HG02970 (cell line): ENCODE results near the gene CTSC.
"Not testable (repeated sequence)": the region's sequence is repeated elsewhere in the genome, so short reads cannot be mapped to it uniquely, and the experiment has no call there.

ENCODE experiments used
- ATAC-seq: cut with Tn5 transposase; IDR thresholded peaks from one replicate; pipeline ENCODE4 v1.9.1; 2021; ENCODE audit warnings: mild to moderate bottlenecking, moderate library complexity, moderate number of reproducible peaks; ENCODE audit not compliant: unreplicated experiment, low FRiP score

The CTSC gene

DNA sequence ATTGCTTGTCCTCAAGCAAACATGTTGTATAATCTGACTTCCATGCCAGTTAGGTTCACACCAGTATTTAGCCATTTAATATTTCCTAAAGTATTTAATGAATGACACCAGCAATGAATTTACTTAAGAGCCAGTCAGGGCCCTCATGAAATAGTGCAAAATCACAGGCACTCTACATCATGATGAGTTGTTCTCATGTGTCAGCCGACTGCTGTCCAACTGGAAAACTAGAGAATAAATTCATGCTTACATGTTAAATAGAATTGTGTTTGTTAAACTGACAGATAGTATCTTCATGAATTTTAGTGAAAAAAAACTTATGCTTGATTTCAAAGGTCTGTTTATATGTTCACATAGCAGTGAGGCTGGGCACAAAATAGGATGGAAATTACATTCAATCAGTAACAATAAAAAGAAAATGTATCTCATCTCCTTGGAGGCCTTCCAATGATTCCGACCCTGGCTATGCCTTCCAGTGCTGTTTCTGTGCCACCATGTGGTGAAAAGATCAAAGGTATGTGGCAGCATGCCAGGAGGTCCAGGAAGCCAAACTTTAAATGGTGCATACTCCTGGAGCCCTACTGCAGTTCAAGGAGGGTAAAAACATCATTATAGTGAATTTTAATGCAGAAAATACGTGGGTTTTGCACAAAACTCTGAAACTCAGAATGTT, 45.2 kb downstream of the CTSC start:
- no peak for ATAC-seq

DNA sequence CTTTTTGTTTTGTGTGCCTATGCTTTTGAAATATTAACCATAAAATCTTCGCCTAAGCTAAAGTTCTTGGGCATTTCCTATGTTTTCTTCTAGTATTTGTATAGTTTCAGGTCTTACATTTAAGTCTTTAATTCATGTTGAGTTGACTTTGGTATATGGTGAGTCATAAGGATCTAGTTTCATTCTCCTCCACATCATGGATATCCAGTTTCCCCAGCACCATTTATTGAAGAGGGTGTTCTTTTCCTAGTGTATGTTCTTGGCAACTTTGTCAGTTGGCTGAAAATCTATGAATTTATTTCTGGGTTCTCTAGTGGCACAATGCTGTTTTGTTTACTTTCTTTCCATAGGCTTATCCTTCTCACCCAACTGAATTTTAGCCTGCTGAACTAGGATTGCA, 49.0 kb downstream of the CTSC start:
- ATAC-seq, result no peak

GRCh38 chr11:88284336-88285050, 53.0 kb downstream of the CTSC start:
- ATAC-seq, result no peak

- ATAC-seq, result no peak
Observed at GRCh38 chr11:88282747-88283515, 54.6 kb downstream of the CTSC start.

DNA sequence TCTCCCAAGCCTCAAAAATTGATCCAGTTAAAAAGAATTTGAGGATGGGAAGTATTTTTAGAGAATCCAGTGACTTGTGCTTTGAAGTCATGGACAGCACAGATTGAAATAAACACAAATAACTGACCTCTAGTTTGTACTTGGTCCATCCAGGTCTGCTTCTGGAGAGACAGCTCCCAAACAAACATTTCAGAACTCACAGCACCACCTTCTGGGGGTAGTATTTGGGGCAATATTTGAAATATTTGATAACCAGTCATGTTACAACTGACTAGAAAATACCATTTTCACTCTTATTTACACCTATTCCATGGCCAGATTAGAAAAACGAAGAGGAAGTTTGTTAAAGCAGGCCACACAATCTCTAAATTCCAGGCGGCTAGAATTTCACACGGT, 56.2 kb downstream of the CTSC start:
- ATAC-seq, result no peak

- no peak for ATAC-seq
Observed at GRCh38 chr11:88280673-88281316, 56.7 kb downstream of the CTSC start.

DNA sequence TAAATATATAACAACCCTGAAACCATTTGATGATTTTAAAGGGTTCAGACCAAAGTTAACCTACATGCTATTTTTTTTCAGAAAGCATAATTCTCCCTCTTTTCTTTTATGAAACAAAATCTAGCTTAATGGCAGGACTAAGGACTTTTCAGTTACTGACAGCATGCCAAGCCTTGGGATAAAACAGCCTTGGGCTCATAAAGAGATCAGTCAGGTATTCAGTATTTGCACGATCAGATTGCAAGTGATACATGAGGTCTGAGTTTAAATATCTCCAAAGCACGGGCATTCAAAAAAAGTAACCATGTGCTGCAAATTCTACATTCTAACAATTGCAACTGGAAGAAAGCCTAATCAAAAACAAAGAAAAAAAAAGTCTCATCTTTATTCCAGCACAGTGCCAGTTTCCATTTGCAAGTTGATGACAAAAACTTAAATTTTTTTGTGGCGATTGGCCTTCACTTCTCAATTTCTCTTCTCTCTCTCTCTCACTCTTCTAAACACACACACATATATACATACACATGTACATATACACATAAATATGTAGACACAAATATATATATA, 60.1 kb downstream of the CTSC start:
- ATAC-seq, result no peak

- no peak for ATAC-seq
Observed at GRCh38 chr11:88275636-88276035, 61.9 kb downstream of the CTSC start.

- no peak for ATAC-seq
Observed at GRCh38 chr11:88266919-88267318, 70.6 kb downstream of the CTSC start.

DNA sequence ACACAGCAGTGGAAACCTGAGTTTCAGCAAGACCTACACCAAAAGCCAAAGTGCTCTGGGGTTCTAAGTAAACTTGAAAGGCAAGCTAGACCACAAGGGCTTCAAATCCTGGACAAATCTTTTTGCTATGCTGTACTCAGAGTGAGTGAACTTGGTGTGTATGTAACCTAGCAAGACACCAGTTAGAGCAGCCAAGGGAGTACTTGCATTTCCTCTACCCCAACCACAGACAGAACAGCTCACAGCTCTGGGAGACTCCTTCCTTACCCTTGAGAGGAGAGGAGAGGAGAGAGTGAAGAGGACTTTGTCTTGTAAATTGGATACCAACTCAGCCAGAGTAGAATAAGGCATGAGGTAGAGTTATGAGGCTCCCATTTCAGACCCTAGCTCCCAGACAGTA, 71.4 kb downstream of the CTSC start:
- no peak for ATAC-seq

- ATAC-seq, result no peak
Observed at GRCh38 chr11:88259431-88259830, 78.1 kb downstream of the CTSC start.

DNA sequence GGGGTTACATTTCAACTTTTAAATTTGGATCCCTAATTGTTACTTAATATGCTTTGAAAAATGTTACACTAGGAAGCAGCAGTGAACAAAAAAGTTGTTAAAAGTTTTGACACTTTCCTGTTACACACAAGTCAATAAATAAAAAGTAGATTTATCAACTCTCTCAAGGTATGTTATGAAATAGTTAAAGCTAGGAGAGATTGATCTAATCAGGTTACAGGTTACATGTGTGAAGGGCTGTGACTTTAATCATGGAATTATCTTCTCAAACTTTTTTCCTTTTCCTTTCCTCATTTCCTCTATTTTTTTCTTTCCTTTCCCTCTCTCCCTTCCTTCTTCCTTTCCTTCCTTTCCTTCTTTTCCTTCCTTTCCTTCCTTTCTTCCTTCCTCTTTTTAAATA, 85.3 kb downstream of the CTSC start:
- ATAC-seq, result no peak

DNA sequence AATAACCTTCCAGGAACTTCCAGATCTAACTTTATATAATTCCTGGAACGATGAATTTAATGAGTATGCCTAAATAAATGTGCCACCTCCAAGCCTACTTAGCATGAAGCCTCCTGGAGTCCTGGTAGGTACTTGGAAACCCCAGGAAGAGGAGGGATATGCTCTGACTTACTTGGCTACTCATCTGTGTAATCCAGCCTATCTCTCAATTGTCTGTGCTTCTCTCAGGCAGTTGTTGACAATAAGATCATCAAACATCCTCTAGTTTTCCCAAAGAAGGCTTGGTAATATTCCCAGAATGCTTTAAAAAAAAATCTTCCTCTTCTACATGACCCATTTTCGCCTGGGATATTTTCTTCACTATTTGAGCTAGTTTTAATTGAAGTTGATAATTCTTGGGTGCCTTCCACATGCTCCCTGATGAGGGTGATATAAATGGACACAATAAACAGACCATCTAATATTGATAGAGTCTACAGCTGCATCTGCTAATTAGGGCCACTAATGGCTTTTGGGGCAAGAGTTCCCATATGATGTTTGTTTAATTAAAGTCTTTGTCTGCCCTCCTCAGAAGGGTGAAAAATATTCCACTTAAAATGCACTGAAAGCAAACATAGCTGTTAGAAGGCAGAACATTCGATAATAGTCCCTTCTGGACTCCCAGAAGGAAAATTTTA, 86.8 kb downstream of the CTSC start:
- ATAC-seq, result no peak

DNA sequence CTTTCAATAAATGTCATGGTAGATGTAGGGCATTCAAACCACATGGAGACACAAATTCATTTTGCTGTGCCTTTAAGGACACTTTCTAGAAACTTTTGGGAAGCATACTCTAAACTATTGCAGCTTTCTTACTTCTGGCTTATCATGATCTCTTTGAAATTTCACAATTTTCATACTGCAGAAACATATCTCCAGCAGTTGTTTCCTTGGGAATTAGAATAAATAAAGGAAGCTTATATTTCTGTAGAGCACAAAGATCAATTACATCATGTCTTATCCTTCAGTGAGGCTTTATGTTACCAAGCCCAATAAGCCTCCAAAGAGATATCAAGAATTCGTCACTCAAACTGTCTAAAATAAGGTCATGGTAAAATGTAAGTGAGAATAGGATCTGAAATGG, 87.8 kb downstream of the CTSC start:
- ATAC-seq, result no peak

DNA sequence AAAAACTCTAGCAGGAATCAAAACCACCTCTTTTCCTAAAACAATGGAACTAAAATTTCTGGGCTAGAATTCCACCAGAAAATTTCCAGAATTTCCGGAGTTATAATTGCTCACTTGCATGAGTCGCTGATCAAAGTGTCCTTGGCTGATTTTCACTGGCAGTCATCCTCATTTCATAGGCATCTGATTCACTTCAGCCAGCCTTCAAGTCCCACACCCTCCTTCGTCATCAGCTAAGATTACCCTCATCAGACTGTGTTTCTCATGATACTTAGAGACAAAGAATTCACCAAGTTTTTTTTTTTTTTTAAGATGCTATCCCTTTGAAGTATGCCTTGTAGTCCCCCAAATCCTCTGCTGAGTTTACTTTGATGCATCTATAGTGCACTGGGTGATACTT, 90.8 kb downstream of the CTSC start:
- ATAC-seq, result no peak

DNA sequence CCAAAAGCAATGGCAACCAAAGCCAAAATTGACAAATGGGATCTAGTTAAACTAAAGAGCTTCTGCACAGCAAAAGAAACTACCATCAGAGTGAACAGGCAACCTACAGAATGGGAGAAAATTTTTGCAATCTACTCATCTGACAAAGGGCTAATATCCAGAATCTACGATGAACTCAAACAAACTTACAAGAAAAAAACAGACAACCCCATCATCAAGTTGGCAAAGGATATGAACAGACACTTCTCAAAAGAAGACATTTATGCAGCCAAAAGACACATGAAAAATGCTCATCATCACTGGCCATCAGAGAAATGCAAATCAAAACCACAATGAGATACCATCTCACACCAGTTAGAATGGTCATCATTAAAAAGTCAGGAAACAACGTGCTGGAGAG, 92.0 kb downstream of the CTSC start:
- ATAC-seq, result not testable (repeated sequence)
